SK-N-MC (cell line): Measurements from ENCODE around the gene ZNF500.

Source experiments
- DNase-seq: peaks from one replicate; pipeline ENCODE4 v3.0.0-alpha.2; 2011; ENCODE audit warnings: low read depth, low spot score
- H3K27ac ChIP-seq: fragments of 200-600 bp; sonication (generic); 2 replicates; pipeline ENCODE4 v1.5.1; 2016; ENCODE audit warnings: mixed run types
- H3K36me3 ChIP-seq: fragments of 200-600 bp; sonication (generic); 2 replicates; pipeline ENCODE4 v1.6.1; 2017; ENCODE audit warnings: antibody characterized with exemption, low read length, mixed read lengths; ENCODE audit not compliant: insufficient read depth
- H3K4me3 ChIP-seq: fragments of 200-600 bp; sonication (generic); 2 replicates; pipeline ENCODE4 v1.5.1; 2016
- H3K9ac ChIP-seq: fragments of 200-600 bp; sonication (generic); 2 replicates; pipeline ENCODE4 v1.8.0; 2017; ENCODE audit warnings: mixed run types, mixed read lengths; ENCODE audit not compliant: insufficient read length
- H3K9me3 ChIP-seq: fragments of 200-600 bp; sonication (generic); 2 replicates; pipeline ENCODE4 v1.6.1; 2017; ENCODE audit warnings: low read depth, mild to moderate bottlenecking, antibody characterized with exemption, low read length, moderate library complexity, mixed read lengths
- EZH2 ChIP-seq: fragments of 200-600 bp; sonication (generic); IDR thresholded peaks from one replicate; pipeline ENCODE4 v1.6.1; 2017; ENCODE audit warnings: antibody characterized with exemption
- FOXP2 ChIP-seq: optimal IDR thresholded peaks from 2 replicates; pipeline ENCODE3; 2011; ENCODE audit warnings: mild to moderate bottlenecking, moderate library complexity; ENCODE audit not compliant: insufficient read depth; ENCODE audit errors: extremely low read length, control extremely low read depth
- POLR2AphosphoS5 ChIP-seq: IDR thresholded peaks from 2 replicates; pipeline ENCODE4 v1.6.1; 2012; ENCODE audit warnings: mild to moderate bottlenecking, low read depth, low read length, borderline replicate concordance

The ZNF500 gene

GRCh38 chr16:4723071-4723767 is 43.7 kb downstream of the ZNF500 start:
- TF ChIP-seq POLR2AphosphoS5 (no peak), FOXP2 (no peak), EZH2 (no peak)

GRCh38 chr16:4718466-4718865 is 48.5 kb downstream of the ZNF500 start:
- DNase-seq, result no peak
- H3K27ac ChIP-seq, result no peak overlapping the region
- H3K9ac ChIP-seq, result no peak overlapping the region
- no peak overlapping the region for H3K4me3 ChIP-seq
- no peaks in the 10 kb centered on the region for H3K9me3 ChIP-seq
- peaks cover 7% of the 10 kb centered on the region; the same call in 1 of the 2 replicates for H3K36me3 ChIP-seq
- TF ChIP-seq EZH2 (no peak), FOXP2 (no peak), POLR2AphosphoS5 (no peak)

More at GRCh38 chr16:4723071-4723767, 43.7 kb downstream of the ZNF500 start:
- H3K9me3 ChIP-seq, result no peaks in the 10 kb centered on the region
- H3K27ac ChIP-seq, result no peak overlapping the region
- no peak overlapping the region for H3K4me3 ChIP-seq
- no peak overlapping the region for H3K9ac ChIP-seq
- no peak for DNase-seq
- peaks cover 4% of the 10 kb centered on the region; the same call in 1 of the 2 replicates for H3K36me3 ChIP-seq

GRCh38 chr16:4714996-4715395 is 52.0 kb downstream of the ZNF500 start:
- H3K9ac ChIP-seq, result no peak overlapping the region
- DNase-seq, result no peak
- H3K9me3 ChIP-seq, result no peaks in the 10 kb centered on the region
- H3K36me3 ChIP-seq, result peaks cover 7% of the 10 kb centered on the region; the same call in 1 of the 2 replicates
- no peak overlapping the region for H3K27ac ChIP-seq
- TF ChIP-seq POLR2AphosphoS5 (no peak), FOXP2 (no peak), EZH2 (no peak)
- H3K4me3 ChIP-seq, result no peak overlapping the region

- H3K36me3 ChIP-seq, result peaks cover 7% of the 10 kb centered on the region; the same call in 1 of the 2 replicates
- no peaks in the 10 kb centered on the region for H3K9me3 ChIP-seq
- no peak overlapping the region for H3K4me3 ChIP-seq
- no peak overlapping the region for H3K27ac ChIP-seq
- H3K9ac ChIP-seq, result no peak overlapping the region
- DNase-seq, result no peak
- TF ChIP-seq FOXP2 (no peak), POLR2AphosphoS5 (no peak), EZH2 (no peak)
Observed at GRCh38 chr16:4713663-4714501, 53.1 kb downstream of the ZNF500 start.

GRCh38 chr16:4709481-4709880 is 57.5 kb downstream of the ZNF500 start:
- no peak for TF ChIP-seq FOXP2
- no peak for TF ChIP-seq EZH2
- TF ChIP-seq POLR2AphosphoS5, result no peak
- H3K27ac ChIP-seq, result no peak overlapping the region
- H3K36me3 ChIP-seq, result peaks cover 16% of the 10 kb centered on the region; the same call in 1 of the 2 replicates

GRCh38 chr16:4706871-4707270 is 60.1 kb downstream of the ZNF500 start:
- Histone ChIP-seq H3K9ac (no peak overlapping the region), H3K36me3 (peaks cover 9% of the 10 kb centered on the region; the same call in 1 of the 2 replicates), H3K9me3 (no peaks in the 10 kb centered on the region), H3K4me3 (no peak overlapping the region), H3K27ac (no peak overlapping the region)
- no peak for DNase-seq
- TF ChIP-seq POLR2AphosphoS5 (no peak), FOXP2 (no peak), EZH2 (no peak)

More at GRCh38 chr16:4709481-4709880, 57.5 kb downstream of the ZNF500 start:
- DNase-seq, result no peak
- Histone ChIP-seq H3K4me3 (no peak overlapping the region), H3K9ac (no peak overlapping the region), H3K9me3 (no peaks in the 10 kb centered on the region)

GRCh38 chr16:4704913-4705312 is 62.0 kb downstream of the ZNF500 start:
- peaks cover 9% of the 10 kb centered on the region; the same call in 1 of the 2 replicates for H3K36me3 ChIP-seq
- no peak overlapping the region for H3K9ac ChIP-seq
- no peaks in the 10 kb centered on the region for H3K9me3 ChIP-seq

GRCh38 chr16:4704491-4704890 is 62.5 kb downstream of the ZNF500 start:
- TF ChIP-seq EZH2, result no peak
- TF ChIP-seq POLR2AphosphoS5, result no peak
- TF ChIP-seq FOXP2, result no peak
- H3K4me3 ChIP-seq, result no peak overlapping the region
- peaks cover 9% of the 10 kb centered on the region; the same call in 1 of the 2 replicates for H3K36me3 ChIP-seq
- H3K9ac ChIP-seq, result no peak overlapping the region
- DNase-seq, result no peak
- no peak overlapping the region for H3K27ac ChIP-seq
- H3K9me3 ChIP-seq, result no peaks in the 10 kb centered on the region

More at GRCh38 chr16:4704913-4705312, 62.0 kb downstream of the ZNF500 start:
- no peak overlapping the region for H3K4me3 ChIP-seq
- no peak overlapping the region for H3K27ac ChIP-seq
- no peak for DNase-seq
- TF ChIP-seq FOXP2, result no peak
- no peak for TF ChIP-seq POLR2AphosphoS5
- TF ChIP-seq EZH2, result no peak
